PC-9 (cell line): ENCODE measurements around the gene BCL2A1. TPM values are rescaled to one million over a fixed set of nuclear protein-coding genes. Genes with fewer than 3 reads are reported as not detected.

Experiments used
- BruUV-seq: library from RNA; stranded (reverse); fragments of 400-500 nt; replicated peaks from 2 replicates; lab custom pipeline; 2021; lab: Mats Ljungman, UMichigan
- CTCF ChIA-PET: fragments of 300-600 bp; sonication (Branson Sonifier 250); formaldehyde crosslinking; loops from one replicate; lab custom pipeline; 2022; ENCODE audit warnings: antibody characterized with exemption; lab: Charles Lee
- POLR2A ChIA-PET: fragments of 300-600 bp; sonication (Branson Sonifier 250); formaldehyde crosslinking; loops from one replicate; lab custom pipeline; 2022; ENCODE audit warnings: antibody characterized with exemption; ENCODE audit not compliant: unreplicated experiment; lab: Charles Lee
- DNase-seq, 2 experiments: peaks; one replicate each; pipeline versions ENCODE4 v3.0.0 to v3.0.0-alpha.2; 2015 to 2022; ENCODE audit warnings: mixed read lengths in 1 of 2
- H2AFZ ChIP-seq: fragments of 200-600 bp; sonication (generic); 2 replicates; pipeline ENCODE4 v1.8.1; 2017; ENCODE audit warnings: antibody characterized with exemption
- H3F3A ChIP-seq: fragments of 200-600 bp; sonication (generic); 2 replicates; pipeline ENCODE4 v1.8.1; 2017; ENCODE audit warnings: antibody characterized with exemption, mild to moderate bottlenecking, low read depth; ENCODE audit not compliant: insufficient read depth
- H3K27ac ChIP-seq: fragments of 200-600 bp; sonication (generic); 2 replicates; pipeline ENCODE4 v1.6.1; 2016; ENCODE audit warnings: mixed run types
- H3K27me3 ChIP-seq: fragments of 200-600 bp; sonication (generic); 2 replicates; pipeline ENCODE4 v1.6.1; 2016; ENCODE audit warnings: low read depth, mixed run types; ENCODE audit not compliant: insufficient read depth
- H3K36me3 ChIP-seq: fragments of 200-600 bp; sonication (generic); 2 replicates; pipeline ENCODE4 v1.6.1; 2016; ENCODE audit warnings: low read depth, mixed run types
- H3K4me1 ChIP-seq: fragments of 200-600 bp; sonication (generic); replicated peaks from 2 replicates; pipeline ENCODE4 v1.6.1; 2016; ENCODE audit warnings: mixed run types; ENCODE audit not compliant: insufficient read depth
- H3K4me2 ChIP-seq: fragments of 200-600 bp; sonication (generic); 2 replicates; pipeline ENCODE4 v1.6.1; 2017; ENCODE audit warnings: mixed run types
- H3K4me3 ChIP-seq: fragments of 200-600 bp; sonication (generic); 2 replicates; pipeline ENCODE4 v1.6.1; 2016; ENCODE audit warnings: mixed run types
- H3K79me2 ChIP-seq: fragments of 200-600 bp; sonication (generic); 2 replicates; pipeline ENCODE4 v1.6.1; 2017; ENCODE audit warnings: low read depth, mixed run types
- H3K9me2 ChIP-seq: fragments of 200-600 bp; sonication (generic); 2 replicates; pipeline ENCODE4 v1.8.1; 2017; ENCODE audit warnings: mild to moderate bottlenecking; ENCODE audit not compliant: insufficient read depth
- H3K9me3 ChIP-seq: fragments of 200-600 bp; sonication (generic); 2 replicates; pipeline ENCODE4 v1.8.1; 2016; ENCODE audit warnings: low read depth; ENCODE audit not compliant: insufficient read depth
- H4K20me1 ChIP-seq: fragments of 200-600 bp; sonication (generic); 2 replicates; pipeline ENCODE4 v1.8.1; 2017; ENCODE audit not compliant: insufficient read depth
- CTCF ChIP-seq: fragments of 200-600 bp; sonication (generic); conservative IDR thresholded peaks from 2 replicates; pipeline ENCODE4 v1.6.1; 2017; ENCODE audit warnings: mixed run types, antibody characterized with exemption, mild to moderate bottlenecking, moderate library complexity
- EZH2 ChIP-seq: fragments of 200-600 bp; sonication (generic); IDR thresholded peaks from 2 replicates; pipeline ENCODE4 v1.8.0; 2017; ENCODE audit warnings: antibody characterized with exemption, low read depth
- intact Hi-C: fragments of 100-400 bp; cut with micrococcal nuclease; formaldehyde crosslinking; loops from one replicate; pipeline ENCODE4 v1.10.0; 2022; ENCODE audit not compliant: unreplicated experiment
- total RNA-seq: library from RNA; stranded (reverse); gene quantifications from 2 replicates; pipeline ENCODE4 v1.2.3, GENCODE V29; 2021

The BCL2A1 gene
- total RNA-seq, 1 experiment from 2014 or later: not detected

- Histone ChIP-seq H3K36me3 (no peaks in the 10 kb centered on the region), H3K4me2 (no peak overlapping the region), H3K79me2 (no peaks in the 10 kb centered on the region), H3K9me2 (no peaks in the 10 kb centered on the region), H3K27me3 (no peaks in the 10 kb centered on the region), H3F3A (no peaks in the 10 kb centered on the region), H3K4me1 (no peaks in the 10 kb centered on the region), H3K9me3 (no peaks in the 10 kb centered on the region), H3K4me3 (no peak overlapping the region), H4K20me1 (no peaks in the 10 kb centered on the region), H3K27ac (no peak overlapping the region), H2AFZ (no peak overlapping the region)
- BruUV-seq: no TSS peak
- DNase-seq: no peak
- ChIA-PET POLR2A (no interaction called here), CTCF (no interaction called here)
- intact Hi-C loops: no loop called here
- no peak for TF ChIP-seq EZH2
- TF ChIP-seq CTCF: no peak
Measured at GRCh38 chr15:79981831-79982455, 10.9 kb upstream of the BCL2A1 start.

GRCh38 chr15:79978655-79979514 is 7.9 kb upstream of the BCL2A1 start:
- Histone ChIP-seq H3K4me3 (no peak overlapping the region), H3F3A (no peaks in the 10 kb centered on the region), H3K4me1 (no peaks in the 10 kb centered on the region), H3K36me3 (no peaks in the 10 kb centered on the region), H3K27me3 (no peaks in the 10 kb centered on the region), H4K20me1 (no peaks in the 10 kb centered on the region), H3K27ac (no peak overlapping the region), H3K9me3 (no peaks in the 10 kb centered on the region), H3K9me2 (no peaks in the 10 kb centered on the region), H2AFZ (no peak overlapping the region), H3K79me2 (no peaks in the 10 kb centered on the region), H3K4me2 (no peak overlapping the region)
- intact Hi-C loops: no loop called here
- TF ChIP-seq EZH2: no peak
- no peak for TF ChIP-seq CTCF
- BruUV-seq: no TSS peak
- ChIA-PET CTCF (no interaction called here), POLR2A (no interaction called here)
- no peak for DNase-seq

GRCh38 chr15:79978260-79978654 is 7.3 kb upstream of the BCL2A1 start:
- ChIA-PET CTCF (no interaction called here), POLR2A (no interaction called here)

More at GRCh38 chr15:79978260-79978654, 7.3 kb upstream of the BCL2A1 start:
- Histone ChIP-seq H3K4me2 (no peak overlapping the region), H2AFZ (no peak overlapping the region), H4K20me1 (no peaks in the 10 kb centered on the region), H3K27ac (no peak overlapping the region), H3K27me3 (no peaks in the 10 kb centered on the region), H3F3A (no peaks in the 10 kb centered on the region), H3K79me2 (no peaks in the 10 kb centered on the region), H3K4me1 (no peaks in the 10 kb centered on the region), H3K36me3 (no peaks in the 10 kb centered on the region), H3K9me2 (no peaks in the 10 kb centered on the region), H3K4me3 (no peak overlapping the region), H3K9me3 (no peaks in the 10 kb centered on the region)
- no peak for DNase-seq
- intact Hi-C loops: no loop called here
- no TSS peak for BruUV-seq
- TF ChIP-seq EZH2 (no peak), CTCF (no peak)
